Effector memory CD8-positive, alpha-beta T cell (primary cell): ENCODE measurements around the gene FHOD3.

ENCODE experiments used
- ATAC-seq: fragments of 150-1000 bp; cut with Tn5 transposase; replicated peaks from 2 replicates; pipeline ENCODE4 v1.10.0; 2021; ENCODE audit warnings: mild to moderate bottlenecking, moderate library complexity
- DNase-seq, 3 experiments: peaks; one replicate each; pipeline ENCODE4 v3.0.0; 2021
- H3K27ac Mint-ChIP-seq, 2 donors: one replicate each; pipeline ENCODE4 v1.8.0; 2022; ENCODE audit warnings: mild to moderate bottlenecking in 2 of 2, mixed read lengths in 2 of 2, moderate library complexity in 2 of 2
- H3K27me3 Mint-ChIP-seq, 2 donors: one replicate each; pipeline ENCODE4 v1.8.0; 2022; ENCODE audit warnings: mixed read lengths in 2 of 2
- H3K36me3 Mint-ChIP-seq: one replicate; pipeline ENCODE4 v1.8.0; 2022; ENCODE audit warnings: mild to moderate bottlenecking, moderate library complexity, mixed read lengths; ENCODE audit not compliant: insufficient read depth
- H3K4me1 Mint-ChIP-seq, 2 donors: one replicate each; pipeline ENCODE4 v1.8.0; 2022; ENCODE audit warnings: low read depth in 2 of 2, mixed read lengths in 2 of 2
- H3K4me3 Mint-ChIP-seq, 2 donors: one replicate each; pipeline ENCODE4 v1.8.0; 2022; ENCODE audit warnings: mild to moderate bottlenecking in 2 of 2, mixed read lengths in 2 of 2, moderate library complexity in 2 of 2
- H3K9me3 Mint-ChIP-seq, 2 donors: one replicate each; pipeline ENCODE4 v1.8.0; 2022; ENCODE audit warnings: mixed read lengths in 2 of 2

Gene FHOD3

DNA sequence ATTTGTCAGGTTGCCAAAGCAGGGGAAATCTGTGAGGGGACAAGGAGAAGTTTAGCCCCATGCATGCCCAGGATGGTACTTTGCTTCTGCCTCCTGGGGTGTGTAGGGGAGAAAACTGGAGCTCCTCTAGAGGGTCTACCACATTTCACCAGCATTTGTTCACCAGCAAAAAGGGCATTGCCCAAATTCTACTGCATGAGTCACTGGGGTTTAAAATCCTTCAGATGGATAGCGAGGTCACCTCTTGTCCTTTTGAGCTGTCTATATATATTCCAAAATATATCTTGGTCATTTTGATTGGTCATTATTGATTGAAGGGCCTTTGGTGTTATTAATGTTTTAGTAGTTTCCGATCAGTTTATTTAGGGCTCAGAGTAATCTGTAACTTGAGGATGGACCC is 18.7 kb downstream of the FHOD3 start:
- peaks cover 6 to 11% of the 10 kb centered on the region in 2 donors for H3K9me3 Mint-ChIP-seq
- DNase-seq = no peak
- H3K4me1 Mint-ChIP-seq = no peaks in the 10 kb centered on the region
- ATAC-seq = no peak
- peaks cover 3% of the 10 kb centered on the region for H3K36me3 Mint-ChIP-seq
- peaks cover 39 to 49% of the 10 kb centered on the region in 2 donors for H3K27me3 Mint-ChIP-seq
- no peak overlapping the region for H3K4me3 Mint-ChIP-seq
- H3K27ac Mint-ChIP-seq = no peak overlapping the region

DNA sequence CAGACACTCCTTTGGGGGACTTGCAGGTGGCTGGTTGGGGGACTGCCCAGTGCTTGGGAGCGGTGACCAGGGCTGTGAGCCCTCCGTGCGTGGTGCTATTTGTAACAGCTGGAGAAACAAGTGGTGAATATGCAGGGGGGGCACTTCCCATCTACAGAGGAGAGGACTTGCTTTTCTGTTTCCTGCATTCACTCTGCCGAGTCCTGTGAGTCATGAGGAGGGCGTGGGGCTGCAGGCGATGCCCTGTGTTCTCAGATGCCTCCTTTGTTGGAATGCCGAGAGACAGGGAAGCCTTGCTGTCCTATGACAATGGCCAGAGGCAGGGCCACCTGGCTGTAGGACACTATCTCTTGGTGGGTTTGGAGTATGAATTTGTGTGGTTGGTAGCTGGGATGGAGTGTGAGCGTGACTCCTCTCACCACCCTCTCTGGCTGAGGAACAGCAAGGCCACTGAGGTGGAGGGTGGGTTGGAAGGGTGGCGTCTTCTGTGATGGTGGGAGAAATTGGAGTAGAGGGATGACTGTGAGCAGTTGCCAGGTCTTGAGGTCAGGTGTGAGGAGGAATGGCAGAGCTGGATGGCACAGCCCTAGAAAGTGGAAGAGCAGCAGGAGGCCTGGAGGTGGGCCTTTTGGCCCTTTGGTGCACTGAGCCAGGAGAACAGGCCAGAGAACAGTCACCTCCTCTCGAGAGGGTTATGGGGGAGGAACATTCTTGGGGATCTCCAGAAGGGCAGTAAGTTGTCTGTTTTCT is 24.3 kb downstream of the FHOD3 start:
- ATAC-seq = no peak
- DNase-seq = no peak
- Mint-ChIP-seq H3K27me3 (peaks cover 43 to 49% of the 10 kb centered on the region in 2 donors), H3K36me3 (peaks cover 5% of the 10 kb centered on the region), H3K9me3 (peaks cover 6 to 11% of the 10 kb centered on the region in 2 donors), H3K27ac (no peak overlapping the region), H3K4me1 (no peaks in the 10 kb centered on the region), H3K4me3 (no peak overlapping the region)

DNA sequence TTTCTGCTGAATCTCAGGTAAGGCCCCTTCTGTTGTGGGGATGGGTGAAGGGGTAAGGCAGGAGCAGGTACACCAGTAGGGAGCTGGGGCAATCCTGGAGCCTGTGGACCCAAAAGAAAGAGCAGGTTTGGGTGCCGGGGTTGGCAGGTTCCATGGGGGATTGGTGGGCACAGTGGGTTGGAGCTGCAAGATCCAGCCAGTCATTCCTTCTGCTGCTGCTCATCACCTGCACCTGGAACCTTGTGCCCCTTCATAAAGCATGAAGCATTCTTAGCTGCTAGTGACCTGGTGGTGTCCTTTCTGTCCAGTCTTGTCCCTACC is 24.9 kb downstream of the FHOD3 start:
- no peak for ATAC-seq
- H3K4me1 Mint-ChIP-seq = no peaks in the 10 kb centered on the region

DNA sequence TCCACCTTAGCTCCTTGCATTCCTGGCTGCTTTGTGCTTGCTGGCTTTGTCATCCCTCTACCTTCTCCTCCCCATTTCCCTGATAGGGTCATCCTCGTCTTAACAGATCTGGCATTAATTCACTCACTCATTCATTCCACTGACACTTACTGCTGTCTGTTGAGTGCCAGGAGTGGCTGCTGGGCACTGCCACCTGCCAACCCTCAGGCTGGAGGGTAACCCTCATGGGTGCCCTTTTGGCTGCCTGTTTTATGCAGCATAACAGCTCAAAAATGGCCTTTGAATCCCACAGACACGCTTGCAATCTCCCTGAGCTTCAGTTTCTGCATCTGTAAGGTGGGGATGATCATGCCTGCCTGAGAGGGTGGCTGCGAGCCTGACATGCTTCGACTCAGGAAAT is 25.2 kb downstream of the FHOD3 start:
- ATAC-seq = no peak
- DNase-seq = no peak
- Mint-ChIP-seq H3K27me3 (peaks cover 44 to 51% of the 10 kb centered on the region in 2 donors), H3K27ac (no peak overlapping the region), H3K36me3 (peaks cover 5% of the 10 kb centered on the region), H3K4me3 (no peak overlapping the region), H3K4me1 (no peaks in the 10 kb centered on the region), H3K9me3 (peaks cover 6 to 11% of the 10 kb centered on the region in 2 donors)

More for the DNA sequence above, 24.9 kb downstream of the FHOD3 start:
- Mint-ChIP-seq H3K9me3 (peaks cover 6 to 11% of the 10 kb centered on the region in 2 donors), H3K36me3 (peaks cover 5% of the 10 kb centered on the region), H3K4me3 (no peak overlapping the region), H3K27me3 (peaks cover 43 to 49% of the 10 kb centered on the region in 2 donors), H3K27ac (no peak overlapping the region)
- DNase-seq = no peak

- H3K27me3 Mint-ChIP-seq = peaks cover 48 to 54% of the 10 kb centered on the region in 2 donors
- H3K9me3 Mint-ChIP-seq = peaks cover 4 to 8% of the 10 kb centered on the region in 2 donors
- no peak overlapping the region for H3K27ac Mint-ChIP-seq
- DNase-seq = no peak
- no peak overlapping the region for H3K4me3 Mint-ChIP-seq
- peaks cover 5% of the 10 kb centered on the region for H3K36me3 Mint-ChIP-seq
- no peak for ATAC-seq
- H3K4me1 Mint-ChIP-seq = no peaks in the 10 kb centered on the region
Measured at GRCh38 chr18:36323421-36323820, 25.9 kb downstream of the FHOD3 start.

GRCh38 chr18:36325846-36326245 is 28.3 kb downstream of the FHOD3 start:
- Mint-ChIP-seq H3K9me3 (no peaks in the 10 kb centered on the region), H3K27me3 (peaks cover 48 to 65% of the 10 kb centered on the region in 2 donors), H3K4me3 (no peak overlapping the region), H3K36me3 (peaks cover 2% of the 10 kb centered on the region), H3K27ac (no peak overlapping the region), H3K4me1 (no peaks in the 10 kb centered on the region)
- ATAC-seq = no peak
- no peak for DNase-seq

GRCh38 chr18:36326771-36327170 is 29.3 kb downstream of the FHOD3 start:
- DNase-seq (no peak), ATAC-seq (no peak)
- Mint-ChIP-seq H3K4me3 (no peak overlapping the region), H3K27me3 (peaks cover 47 to 65% of the 10 kb centered on the region in 2 donors), H3K27ac (no peak overlapping the region), H3K36me3 (peaks cover 2% of the 10 kb centered on the region), H3K9me3 (no peaks in the 10 kb centered on the region), H3K4me1 (no peaks in the 10 kb centered on the region)

DNA sequence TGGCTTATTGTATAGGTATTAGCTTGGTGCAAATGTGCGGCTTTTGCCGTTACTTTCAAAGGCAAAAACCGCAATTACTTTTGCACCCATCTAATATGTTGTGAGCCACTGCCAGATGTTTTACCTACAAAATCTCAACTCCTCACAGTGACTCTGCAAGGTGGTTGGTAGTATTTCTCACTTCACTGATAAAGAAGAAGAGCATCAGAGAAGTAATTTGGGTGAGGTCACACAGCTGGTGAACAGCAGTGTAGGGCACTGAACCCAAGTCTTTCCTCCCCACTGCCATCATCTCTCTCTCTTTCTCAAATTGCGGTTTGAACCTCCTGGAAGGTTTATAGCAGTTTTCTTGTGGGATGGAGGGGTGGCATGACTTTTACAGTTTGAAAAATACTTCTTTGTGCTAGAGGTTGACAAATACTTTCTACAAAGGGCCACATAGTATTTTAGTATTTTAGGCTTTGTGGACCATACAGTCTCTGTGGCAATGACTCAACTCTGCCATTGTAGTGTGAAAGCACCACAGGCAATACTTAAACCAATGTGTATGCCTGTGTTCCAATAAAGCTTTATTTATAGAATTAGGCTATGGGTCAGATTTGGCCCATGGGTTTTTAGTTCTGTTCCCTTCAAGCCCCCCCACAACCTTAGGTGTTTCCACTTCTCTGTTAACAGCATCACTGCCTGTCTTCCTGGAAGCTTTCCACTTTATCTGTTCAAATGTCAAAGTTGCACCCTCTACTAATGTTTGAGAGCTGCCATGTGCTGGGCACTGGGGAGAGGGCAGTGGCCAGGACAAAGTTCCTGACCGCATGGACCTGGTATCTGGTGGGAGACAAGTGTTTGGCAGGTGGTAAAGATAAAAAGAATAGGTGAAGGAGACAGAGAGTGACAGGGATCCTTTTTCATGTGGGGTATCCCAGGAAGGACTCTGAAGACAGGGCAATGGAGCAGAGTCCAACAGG is 30.1 kb downstream of the FHOD3 start:
- no peak overlapping the region for H3K27ac Mint-ChIP-seq
- no peaks in the 10 kb centered on the region for H3K4me1 Mint-ChIP-seq

GRCh38 chr18:36328385-36328858 is 30.9 kb downstream of the FHOD3 start:
- Mint-ChIP-seq H3K27ac (no peak overlapping the region), H3K27me3 (peaks cover 36 to 52% of the 10 kb centered on the region in 2 donors), H3K4me1 (no peaks in the 10 kb centered on the region), H3K4me3 (no peak overlapping the region), H3K9me3 (no peaks in the 10 kb centered on the region), H3K36me3 (peaks cover 2% of the 10 kb centered on the region)
- no peak for DNase-seq
- no peak for ATAC-seq

More for the DNA sequence above, 30.1 kb downstream of the FHOD3 start:
- Mint-ChIP-seq H3K9me3 (no peaks in the 10 kb centered on the region), H3K36me3 (peaks cover 2% of the 10 kb centered on the region), H3K27me3 (peaks cover 41 to 60% of the 10 kb centered on the region in 2 donors), H3K4me3 (no peak overlapping the region)
- no peak for DNase-seq
- no peak for ATAC-seq

DNA sequence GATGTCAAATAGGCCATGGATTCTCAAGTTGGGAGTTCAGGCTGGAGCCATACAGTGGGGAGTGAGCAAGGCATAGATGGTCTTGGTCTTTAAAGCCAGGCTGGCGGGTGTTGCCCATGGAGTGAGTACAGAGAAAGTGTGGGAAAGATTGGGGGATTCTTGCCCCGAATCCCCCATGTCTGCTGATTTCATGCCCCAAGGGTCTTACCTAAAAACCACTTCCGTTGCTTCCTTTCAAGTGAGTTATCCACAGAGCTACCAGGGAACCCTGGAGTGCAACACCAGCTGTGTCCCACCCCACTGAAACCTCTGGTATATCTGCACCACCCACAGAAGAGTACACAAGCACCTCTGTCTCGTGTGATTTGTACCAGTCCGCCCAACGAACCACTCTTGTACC is 31.4 kb downstream of the FHOD3 start:
- no peaks in the 10 kb centered on the region for H3K36me3 Mint-ChIP-seq
- no peaks in the 10 kb centered on the region for H3K9me3 Mint-ChIP-seq
- no peak overlapping the region for H3K4me3 Mint-ChIP-seq
- no peaks in the 10 kb centered on the region for H3K4me1 Mint-ChIP-seq
- no peak overlapping the region for H3K27ac Mint-ChIP-seq
- DNase-seq = no peak
- ATAC-seq = no peak
- H3K27me3 Mint-ChIP-seq = peaks cover 31 to 47% of the 10 kb centered on the region in 2 donors

- DNase-seq = no peak
- Mint-ChIP-seq H3K27me3 (peaks cover 31 to 46% of the 10 kb centered on the region in 2 donors), H3K9me3 (no peaks in the 10 kb centered on the region), H3K36me3 (no peaks in the 10 kb centered on the region), H3K4me3 (no peak overlapping the region), H3K27ac (no peak overlapping the region), H3K4me1 (no peaks in the 10 kb centered on the region)
- no peak for ATAC-seq
Measured at GRCh38 chr18:36329684-36330434, 32.3 kb downstream of the FHOD3 start.

- H3K27ac Mint-ChIP-seq = no peak overlapping the region
- H3K4me1 Mint-ChIP-seq = no peaks in the 10 kb centered on the region
- H3K4me3 Mint-ChIP-seq = no peak overlapping the region
- no peak for DNase-seq
- H3K36me3 Mint-ChIP-seq = no peaks in the 10 kb centered on the region
- no peaks in the 10 kb centered on the region for H3K9me3 Mint-ChIP-seq
- no peak for ATAC-seq
- H3K27me3 Mint-ChIP-seq = peaks cover 31 to 46% of the 10 kb centered on the region in 2 donors
Measured at GRCh38 chr18:36330435-36331052, 33.0 kb downstream of the FHOD3 start.

DNA sequence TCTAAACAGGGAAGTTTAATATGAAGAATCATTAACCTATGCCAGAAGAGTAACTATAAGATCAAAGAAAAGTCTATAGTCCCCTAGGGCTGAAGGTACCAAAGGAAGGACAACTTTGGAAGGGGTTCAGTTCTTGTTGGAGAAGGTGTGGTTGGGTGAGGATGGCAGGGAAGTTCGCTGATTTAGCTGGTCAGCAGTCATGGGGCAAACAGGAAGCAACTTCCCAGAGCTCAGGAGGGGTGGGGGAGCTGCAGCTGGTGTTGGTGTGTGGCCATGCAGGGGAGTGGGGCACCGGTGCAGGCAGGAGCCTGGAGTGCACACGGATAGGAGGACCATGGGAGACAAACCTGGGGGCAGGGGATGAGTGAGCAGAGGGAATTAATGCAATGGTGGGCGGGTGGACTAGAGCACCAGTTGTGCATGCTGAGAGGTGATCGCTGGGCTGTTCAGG is 34.0 kb downstream of the FHOD3 start:
- no peak for ATAC-seq
- Mint-ChIP-seq H3K27me3 (peaks cover 31 to 46% of the 10 kb centered on the region in 2 donors), H3K4me3 (no peak overlapping the region), H3K36me3 (no peaks in the 10 kb centered on the region), H3K4me1 (no peaks in the 10 kb centered on the region), H3K9me3 (no peaks in the 10 kb centered on the region), H3K27ac (peak overlapping the region in 1 of 2 donors; percentile 13)
- no peak for DNase-seq
